ENCODE results near the gene BAZ1A. TPM values are rescaled to one million over a fixed set of nuclear protein-coding genes. Genes with fewer than 3 reads are reported as not detected.
"Not testable (repeated sequence)": the region's sequence is repeated elsewhere in the genome, so short reads cannot be mapped to it uniquely, and the experiment has no call there.

BAZ1A gene
- total and polyA plus RNA-seq, 2 donors = 14.8 to 38.3 TPM

- WGBS = 96% methylated on average over 2 of the region's 2 CpGs
- H3K36me3 ChIP-seq (ENCODE audit: insufficient read depth) = no peaks in the 10 kb centered on the region
- no peak for DNase-seq (ENCODE audit: extremely low spot score)
- H3K27ac ChIP-seq (ENCODE audit: low read depth) = no peak overlapping the region
- H3K4me1 ChIP-seq (ENCODE audit: insufficient read depth) = no peaks in the 10 kb centered on the region
- no peak overlapping the region for H3K4me3 ChIP-seq (ENCODE audit: low read depth, low read length)
Observed at GRCh38 chr14:34750233-34750632, 124.9 kb downstream of the BAZ1A start.

DNA sequence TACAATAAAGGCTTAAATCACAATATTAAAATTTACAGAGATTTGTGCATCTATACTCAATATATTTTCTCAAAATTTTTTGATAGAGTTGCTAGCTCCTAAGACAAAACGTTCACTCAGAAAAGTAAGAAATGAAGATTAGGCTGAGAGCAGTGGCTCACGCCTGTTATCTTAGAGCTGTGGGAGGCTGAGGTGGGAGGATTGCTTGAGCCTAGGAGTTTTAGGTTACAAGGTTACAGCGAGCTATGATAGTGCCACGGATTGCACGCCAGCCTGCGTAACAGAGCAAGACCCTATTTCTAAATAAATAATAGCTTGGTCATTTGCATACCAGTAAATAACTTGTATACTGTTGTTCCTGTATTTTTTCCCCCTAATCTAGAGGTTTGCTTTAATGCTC, 125.8 kb downstream of the BAZ1A start:
- Histone ChIP-seq H3K4me3 (ENCODE audit: low read depth, low read length) (no peak overlapping the region), H3K27ac (ENCODE audit: low read depth) (no peak overlapping the region), H3K36me3 (ENCODE audit: insufficient read depth) (no peaks in the 10 kb centered on the region), H3K4me1 (ENCODE audit: insufficient read depth) (no peaks in the 10 kb centered on the region)
- DNase-seq (ENCODE audit: extremely low spot score) = no peak
- 86% methylated on average over 6 of the region's 6 CpGs for WGBS

DNA sequence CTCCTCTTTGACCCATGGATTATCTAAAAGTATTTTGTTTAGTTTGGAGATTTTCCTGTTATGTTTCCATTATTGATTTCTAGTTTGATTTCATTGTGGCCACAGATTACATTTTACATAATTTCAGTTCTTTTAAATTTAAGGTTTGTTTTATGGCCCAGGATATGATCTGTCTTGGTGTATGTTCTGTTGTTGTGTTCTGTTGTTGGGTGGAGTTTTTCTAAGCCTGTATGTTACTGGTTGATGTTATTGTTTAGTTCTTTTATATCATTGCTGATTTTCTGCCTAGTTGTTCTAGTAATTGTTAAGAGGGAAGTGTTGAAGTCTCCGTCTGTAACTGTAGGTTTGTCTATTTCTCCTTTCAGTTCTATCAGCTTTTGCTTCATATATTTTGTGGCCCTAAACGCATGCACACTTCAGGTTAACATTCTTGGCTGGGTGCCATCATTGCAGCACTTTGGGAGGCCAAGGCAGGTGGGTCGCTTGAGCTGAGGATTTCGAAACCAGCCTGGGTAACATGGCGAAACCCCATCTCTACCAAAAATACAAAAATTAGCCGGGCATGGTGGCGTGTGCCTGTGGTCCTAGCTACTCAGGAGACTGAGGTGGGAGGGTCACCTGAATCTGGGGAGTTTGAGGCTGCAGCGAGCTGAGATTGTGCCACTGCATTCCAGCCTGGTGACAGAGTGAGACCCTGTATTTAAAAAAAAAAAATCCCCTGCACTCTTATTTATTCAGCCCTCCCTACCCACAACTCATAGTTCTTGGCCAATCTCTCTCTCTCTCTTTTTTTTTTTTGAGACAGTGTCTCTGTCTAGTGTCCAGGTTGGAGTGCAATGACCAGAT, 132.7 kb downstream of the BAZ1A start:
- H3K4me1 ChIP-seq (ENCODE audit: insufficient read depth) = no peaks in the 10 kb centered on the region
- 82% methylated on average over 8 of the region's 8 CpGs for WGBS
- no peak overlapping the region for H3K4me3 ChIP-seq (ENCODE audit: low read depth, low read length)
- no peaks in the 10 kb centered on the region for H3K36me3 ChIP-seq (ENCODE audit: insufficient read depth)
- no peak overlapping the region for H3K27ac ChIP-seq (ENCODE audit: low read depth)
- DNase-seq (ENCODE audit: extremely low spot score) = no peak

GRCh38 chr14:34741840-34742239, 133.3 kb downstream of the BAZ1A start:
- no peak overlapping the region for H3K4me3 ChIP-seq (ENCODE audit: low read depth, low read length)
- no peak for DNase-seq (ENCODE audit: extremely low spot score)
- no peak overlapping the region for H3K27ac ChIP-seq (ENCODE audit: low read depth)
- no peaks in the 10 kb centered on the region for H3K36me3 ChIP-seq (ENCODE audit: insufficient read depth)
- WGBS = 52% methylated on average over 1 of the region's 1 CpG
- H3K4me1 ChIP-seq (ENCODE audit: insufficient read depth) = no peaks in the 10 kb centered on the region

GRCh38 chr14:34740139-34740538, 135.0 kb downstream of the BAZ1A start:
- 83% methylated on average over 6 of the region's 6 CpGs for WGBS
- DNase-seq (ENCODE audit: extremely low spot score); H3K4me1 ChIP-seq (ENCODE audit: insufficient read depth); H3K4me3 ChIP-seq (ENCODE audit: low read depth, low read length); H3K36me3 ChIP-seq (ENCODE audit: insufficient read depth); H3K27ac ChIP-seq (ENCODE audit: low read depth): not testable (repeated sequence)

DNA sequence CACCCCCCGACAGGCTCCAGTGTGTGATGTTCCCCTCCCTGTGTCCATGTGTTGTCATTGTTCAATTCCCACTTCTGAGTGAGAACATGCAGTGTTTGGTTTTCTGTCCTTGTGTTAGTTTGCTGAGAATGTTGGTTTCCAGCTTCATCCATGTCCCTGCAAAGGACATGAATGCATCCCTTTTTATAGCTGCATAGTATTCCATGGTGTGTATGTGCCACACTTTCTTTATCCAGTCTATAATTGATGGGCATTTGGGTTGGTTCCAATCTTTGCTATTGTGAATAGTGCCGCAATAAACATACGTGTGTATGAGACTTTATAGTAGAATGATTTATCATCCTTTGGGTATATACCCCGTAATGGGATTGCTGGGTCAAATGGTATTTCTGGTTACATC, 138.1 kb downstream of the BAZ1A start:
- WGBS = 89% methylated on average over 4 of the region's 4 CpGs
- DNase-seq (ENCODE audit: extremely low spot score); H3K36me3 ChIP-seq (ENCODE audit: insufficient read depth); H3K4me3 ChIP-seq (ENCODE audit: low read depth, low read length); H3K27ac ChIP-seq (ENCODE audit: low read depth); H3K4me1 ChIP-seq (ENCODE audit: insufficient read depth): not testable (repeated sequence)

GRCh38 chr14:34733245-34733644, 141.9 kb downstream of the BAZ1A start:
- 35% methylated on average over 3 of the region's 3 CpGs for WGBS
- Histone ChIP-seq H3K27ac (ENCODE audit: low read depth) (no peak overlapping the region), H3K36me3 (ENCODE audit: insufficient read depth) (no peaks in the 10 kb centered on the region), H3K4me1 (ENCODE audit: insufficient read depth) (no peaks in the 10 kb centered on the region), H3K4me3 (ENCODE audit: low read depth, low read length) (no peak overlapping the region)
- no peak for DNase-seq (ENCODE audit: extremely low spot score)

- H3K27ac ChIP-seq (ENCODE audit: low read depth) = no peak overlapping the region
- H3K4me1 ChIP-seq (ENCODE audit: insufficient read depth) = no peaks in the 10 kb centered on the region
- DNase-seq (ENCODE audit: extremely low spot score) = no peak
- no peak overlapping the region for H3K4me3 ChIP-seq (ENCODE audit: low read depth, low read length)
- 87% methylated on average over 4 of the region's 4 CpGs for WGBS
- H3K36me3 ChIP-seq (ENCODE audit: insufficient read depth) = no peaks in the 10 kb centered on the region
Observed at GRCh38 chr14:34732802-34733201, 142.4 kb downstream of the BAZ1A start.

DNA sequence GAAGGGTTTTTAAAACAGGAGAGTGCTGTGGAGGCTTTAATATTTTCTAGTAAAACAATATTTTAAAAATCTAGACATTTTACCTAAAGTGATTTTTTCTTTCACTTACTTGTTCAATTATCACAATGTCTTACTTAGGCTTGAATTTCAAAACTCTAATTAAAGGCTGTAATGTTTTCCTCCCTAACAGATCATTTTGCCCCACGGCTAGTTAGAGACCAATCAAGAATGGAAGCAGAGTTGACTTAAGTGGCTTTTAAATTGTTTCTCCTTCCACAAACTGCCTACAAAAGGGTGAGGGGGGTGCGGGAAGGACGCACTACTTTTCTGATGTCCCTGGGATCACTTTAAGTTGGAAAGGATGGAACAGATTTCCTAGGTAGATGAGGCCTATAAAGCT, 151.3 kb downstream of the BAZ1A start:
- 91% methylated on average over 3 of the region's 3 CpGs for WGBS

GRCh38 chr14:34722723-34723545, 152.2 kb downstream of the BAZ1A start:
- Histone ChIP-seq H3K27ac (ENCODE audit: low read depth) (no peak overlapping the region), H3K4me3 (ENCODE audit: low read depth, low read length) (no peak overlapping the region), H3K36me3 (ENCODE audit: insufficient read depth) (no peaks in the 10 kb centered on the region), H3K4me1 (ENCODE audit: insufficient read depth) (no peaks in the 10 kb centered on the region)
- WGBS = 6% methylated on average over 10 of the region's 10 CpGs
- no peak for DNase-seq (ENCODE audit: extremely low spot score)

More for the DNA sequence above, 151.3 kb downstream of the BAZ1A start:
- DNase-seq (ENCODE audit: extremely low spot score) = no peak
- Histone ChIP-seq H3K4me1 (ENCODE audit: insufficient read depth) (no peaks in the 10 kb centered on the region), H3K4me3 (ENCODE audit: low read depth, low read length) (no peak overlapping the region), H3K36me3 (ENCODE audit: insufficient read depth) (no peaks in the 10 kb centered on the region), H3K27ac (ENCODE audit: low read depth) (no peak overlapping the region)

DNA sequence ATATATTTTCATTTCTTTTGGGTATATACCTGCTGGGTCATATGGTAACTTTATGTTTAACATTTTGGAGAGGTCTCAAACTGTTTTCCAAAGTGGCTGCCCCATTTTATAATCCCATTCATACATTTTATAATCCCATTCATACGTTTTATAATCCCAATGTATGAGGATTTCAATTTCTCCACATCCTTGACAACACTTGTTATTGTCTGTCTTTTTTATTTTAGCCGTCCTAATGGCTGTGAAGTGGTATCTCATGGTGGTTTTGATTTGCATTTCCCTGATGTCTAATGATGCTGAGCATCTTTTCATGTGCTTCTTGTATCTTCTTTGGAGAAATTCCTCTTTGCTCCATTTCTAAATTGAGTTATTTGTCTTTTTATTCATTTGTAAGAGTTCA, 154.0 kb downstream of the BAZ1A start:
- Histone ChIP-seq H3K36me3 (ENCODE audit: insufficient read depth) (no peaks in the 10 kb centered on the region), H3K4me1 (ENCODE audit: insufficient read depth) (no peaks in the 10 kb centered on the region), H3K4me3 (ENCODE audit: low read depth, low read length) (no peak overlapping the region), H3K27ac (ENCODE audit: low read depth) (no peak overlapping the region)
- 86% methylated on average over 2 of the region's 2 CpGs for WGBS
- no peak for DNase-seq (ENCODE audit: extremely low spot score)

- no peaks in the 10 kb centered on the region for H3K4me1 ChIP-seq (ENCODE audit: insufficient read depth)
- DNase-seq (ENCODE audit: extremely low spot score) = no peak
- WGBS = 66% methylated on average over 4 of the region's 4 CpGs
- no peak overlapping the region for H3K4me3 ChIP-seq (ENCODE audit: low read depth, low read length)
- no peaks in the 10 kb centered on the region for H3K36me3 ChIP-seq (ENCODE audit: insufficient read depth)
- no peak overlapping the region for H3K27ac ChIP-seq (ENCODE audit: low read depth)
Observed at GRCh38 chr14:34718750-34719304, 156.3 kb downstream of the BAZ1A start.

DNA sequence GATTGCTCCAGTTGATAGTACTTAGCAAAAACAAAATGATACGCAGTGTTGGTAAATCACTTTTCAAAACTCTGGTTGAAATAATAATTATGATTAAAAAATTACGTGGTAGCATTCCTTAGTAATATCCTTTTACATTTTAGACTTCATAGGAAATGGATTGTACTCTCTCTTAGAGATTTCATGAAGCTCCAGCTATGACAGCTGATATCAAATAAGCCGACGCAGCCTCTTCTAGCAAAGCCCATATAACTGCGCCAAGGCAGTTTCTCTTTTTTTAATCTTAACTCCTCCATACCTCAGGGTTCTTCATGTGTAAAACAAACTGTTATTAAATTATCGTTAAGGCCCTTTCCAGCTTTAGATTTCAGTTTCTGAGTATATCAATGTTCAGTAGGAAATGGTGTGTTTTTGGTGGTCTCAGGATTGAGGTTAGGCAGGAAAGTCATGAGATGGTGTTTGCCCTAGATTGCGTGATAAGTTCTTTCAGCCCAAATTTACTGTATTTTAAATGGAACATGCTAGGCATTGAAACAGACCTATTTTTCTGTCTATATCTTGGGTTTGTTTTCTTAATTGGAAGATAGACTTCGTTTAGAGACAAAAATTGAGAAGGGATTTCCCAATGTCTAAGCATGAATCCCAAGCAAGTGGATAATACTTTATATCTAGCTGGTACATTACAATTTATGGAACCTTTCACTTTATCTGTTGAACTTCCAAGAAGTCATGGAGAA, 159.9 kb downstream of the BAZ1A start:
- H3K27ac ChIP-seq (ENCODE audit: low read depth) = peak overlapping the region; percentile 76
- 34% methylated on average over 8 of the region's 8 CpGs for WGBS
- peaks cover 2% of the 10 kb centered on the region for H3K4me1 ChIP-seq (ENCODE audit: insufficient read depth)
- H3K4me3 ChIP-seq (ENCODE audit: low read depth, low read length) = peak overlapping the region; percentile 87
- no peak for DNase-seq (ENCODE audit: extremely low spot score)
- no peaks in the 10 kb centered on the region for H3K36me3 ChIP-seq (ENCODE audit: insufficient read depth)
